GM12878 (cell line): ENCODE measurements around the gene COL21A1. TPM values are rescaled to one million over a fixed set of nuclear protein-coding genes. Genes with fewer than 3 reads are reported as not detected.

Experiments used
- ATAC-seq: fragments of 200-7000 bp; cut with Tn5 transposase; 3 replicates; pipeline ENCODE4 v1.9.1; 2020; ENCODE audit warnings: mild to moderate bottlenecking, moderate library complexity
- BruUV-seq: library from RNA; stranded (reverse); fragments of 400-500 nt; replicated peaks from 2 replicates; lab custom pipeline; 2021; lab: Mats Ljungman, UMichigan
- CTCF ChIA-PET: fragments of 300-600 bp; sonication (Branson Sonifier 250); formaldehyde crosslinking; extraction: SDS; loops from one replicate; lab custom pipeline; 2021; ENCODE audit warnings: inconsistent platforms; lab: Yijun Ruan, JAX
- POLR2A ChIA-PET: fragments of 350-600 bp; formaldehyde crosslinking; extraction: SDS; loops from one replicate; lab custom pipeline; 2021; ENCODE audit warnings: inconsistent platforms; lab: Charles Lee
- RAD21 ChIA-PET: fragments of 300-600 bp; sonication (Branson Sonifier 250); formaldehyde crosslinking; loops from one replicate; lab custom pipeline; 2023; ENCODE audit warnings: antibody characterized with exemption; ENCODE audit not compliant: unreplicated experiment; lab: Charles Lee
- SMC1A ChIA-PET: fragments of 300-600 bp; sonication (Branson Sonifier 250); formaldehyde crosslinking; loops from one replicate; lab custom pipeline; 2023; ENCODE audit not compliant: unreplicated experiment, uncharacterized antibody; lab: Charles Lee
- DNase-seq: peaks from one replicate; pipeline ENCODE4 v3.0.0-alpha.2; 2011; ENCODE audit warnings: low read depth, low spot score
- FAIRE-seq: peaks from 3 replicates; lab custom pipeline; 2011; peaks lifted over from hg19 to GRCh38; lab: Jason Lieb, UNC
- H2AFZ ChIP-seq: 2 replicates; pipeline ENCODE4 v1.6.0; 2011; ENCODE audit warnings: low read depth, low read length, control low read depth; ENCODE audit not compliant: control insufficient read depth
- H3K27ac ChIP-seq: 2 replicates; pipeline ENCODE4 v1.5.1; 2011; ENCODE audit warnings: control low read depth; ENCODE audit not compliant: control insufficient read depth, insufficient read depth
- H3K27me3 ChIP-seq, 2 experiments: replicated peaks in 1 of 2; 2 replicates each; pipeline versions ENCODE4 v1.6.0 to v1.6.1; 2011; ENCODE audit warnings: low read length in 1 of 2; ENCODE audit not compliant: control insufficient read depth in 2 of 2, insufficient read depth in 2 of 2
- H3K36me3 ChIP-seq, 2 experiments: 2 replicates each; pipeline ENCODE4 v1.5.1; 2011; ENCODE audit warnings: low read length in 1 of 2; ENCODE audit not compliant: control insufficient read depth in 2 of 2, insufficient read depth in 2 of 2
- H3K4me1 ChIP-seq: 2 replicates; pipeline ENCODE4 v1.6.1; 2011; ENCODE audit warnings: mild to moderate bottlenecking, low read length, moderate library complexity, mixed read lengths; ENCODE audit not compliant: control insufficient read depth, insufficient read depth
- H3K4me2 ChIP-seq: 2 replicates; pipeline ENCODE4 v1.6.0; 2011; ENCODE audit warnings: control low read depth; ENCODE audit not compliant: control insufficient read depth, insufficient read depth
- H3K4me3 ChIP-seq: fragments of 200-600 bp; sonication (generic); 2 replicates; pipeline ENCODE4 v1.5.1; 2016
- H3K79me2 ChIP-seq: 2 replicates; pipeline ENCODE4 v1.6.0; 2011; ENCODE audit warnings: low read length; ENCODE audit not compliant: control insufficient read depth, insufficient read depth
- H3K9ac ChIP-seq: 2 replicates; pipeline ENCODE4 v1.8.0; 2011; ENCODE audit warnings: low read length, control low read depth, mixed read lengths; ENCODE audit not compliant: control insufficient read depth, insufficient read depth
- H3K9me3 ChIP-seq: replicated peaks from 3 replicates; pipeline ENCODE4 v1.5.1; 2011; ENCODE audit warnings: mild to moderate bottlenecking, low read length; ENCODE audit not compliant: control insufficient read depth, insufficient read depth
- H4K20me1 ChIP-seq: 2 replicates; pipeline ENCODE4 v1.6.0; 2011; ENCODE audit not compliant: control insufficient read depth, insufficient read depth
- CBX5 ChIP-seq: sonication (generic); IDR thresholded peaks from 2 replicates; pipeline ENCODE4 v1.6.1; 2016; ENCODE audit warnings: low read depth, moderate library complexity, mild to moderate bottlenecking, inconsistent platforms
- CREB1 ChIP-seq: IDR thresholded peaks from 2 replicates; pipeline ENCODE4 v1.6.1; 2012; ENCODE audit warnings: low read depth, mild to moderate bottlenecking, inconsistent platforms
- IKZF2 ChIP-seq, 2 experiments: fragments of 450-650 bp; IDR thresholded peaks; 2 replicates each; pipeline ENCODE4 v1.6.1; 2017; ENCODE audit warnings: mild to moderate bottlenecking in 2 of 2, moderate library complexity in 2 of 2
- IRF5 ChIP-seq: fragments of 450-650 bp; IDR thresholded peaks from 2 replicates; pipeline ENCODE4 v1.6.1; 2017; ENCODE audit warnings: borderline replicate concordance
- KDM1A ChIP-seq: fragments of 200-600 bp; sonication (generic); IDR thresholded peaks from 2 replicates; pipeline ENCODE4 v1.6.1; 2016; ENCODE audit warnings: borderline replicate concordance
- POU2F2 ChIP-seq: IDR thresholded peaks from 3 replicates; pipeline ENCODE4 v1.6.1; 2011; ENCODE audit warnings: low read depth, mild to moderate bottlenecking, low read length, borderline replicate concordance
- SMC3 ChIP-seq: IDR thresholded peaks from 2 replicates; pipeline ENCODE4 v1.6.1; 2011; ENCODE audit warnings: low read length, improper control_type of control experiment, borderline replicate concordance
- SRF ChIP-seq, 2 experiments: IDR thresholded peaks; 2 replicates each; pipeline ENCODE4 v1.6.1; 2011; ENCODE audit warnings: low read depth in 2 of 2, low read length in 2 of 2, mild to moderate bottlenecking in 1 of 2, moderate library complexity in 1 of 2
- SUZ12 ChIP-seq: fragments of 200-600 bp; sonication (generic); IDR thresholded peaks from one replicate; pipeline ENCODE4 v1.6.1; 2018; ENCODE audit warnings: antibody characterized with exemption, mild to moderate bottlenecking; ENCODE audit not compliant: unreplicated experiment
- TCF7 ChIP-seq: IDR thresholded peaks from 2 replicates; pipeline ENCODE4 v1.6.1; 2014; ENCODE audit warnings: antibody characterized with exemption, borderline replicate concordance
- WRNIP1 ChIP-seq: IDR thresholded peaks from 2 replicates; pipeline ENCODE4 v1.6.1; 2011; ENCODE audit warnings: low read depth, low read length, improper control_type of control experiment, borderline replicate concordance
- WGBS: methylation state at CpG from one replicate; pipeline ENCODE4 v1.1.6; 2016; ENCODE audit warnings: low lambda C conversion rate; ENCODE audit not compliant: insufficient replicate concordance, insufficient coverage; ENCODE audit errors: missing lambda C conversion rate; 5-methylcytosine and 5-hydroxymethylcytosine counted together
- in situ Hi-C: fragments of 300-500 bp; cut with MboI; formaldehyde crosslinking; loops from 9 replicates; pipeline ENCODE4 v1.14.3; 2018; ENCODE audit warnings: mixed read lengths
- intact Hi-C: fragments of 100-400 bp; cut with micrococcal nuclease; formaldehyde crosslinking; loops from one replicate; pipeline ENCODE4 v1.14.2; 2022; ENCODE audit not compliant: unreplicated experiment
- polyA plus RNA-seq, 11 experiments: library from polyadenylated mRNA; depleted of rRNA in 4 of 11; unstranded in 6 of 11; stranded (reverse) in 5 of 11; fragments of >200 nt; fragmentation: Nextera tagmentation in 4 of 11; fragmentation: Illumina TruSeq in 1 of 11; extraction: Ambion mirVana in 4 of 11; extraction: Trizol in 1 of 11; gene quantifications; 1 replicate in 1 of 11; 2 replicates in 10 of 11; pipeline versions ENCODE4 v1.2.1 to v1.2.3, GENCODE V29; 2011 to 2016; ENCODE audit warnings: inconsistent platforms in 2 of 11, missing spikeins in 2 of 11, low read depth in 1 of 11
- total RNA-seq, 4 experiments: library from RNA; depleted of rRNA in 3 of 4; stranded (reverse); fragments of >200 nt in 3 of 4; fragmentation: Illumina TruSeq in 1 of 4; extraction: Trizol in 1 of 4; gene quantifications; 2 replicates each; pipeline versions ENCODE4 v1.2.1 to v1.2.3, GENCODE V29; 2013 to 2021

Gene COL21A1
- total and polyA plus RNA-seq, 10 of the 15 experiments (the other 5 are each of a cell fraction or from before 2014, with no cell fraction given), result 0.10 TPM; not detected in 9

- no peak overlapping the region for H3K4me2 ChIP-seq
These were observed 308 bp upstream of the COL21A1 start for GRCh38 chr6:56247654-56248122.

More at GRCh38 chr6:56247654-56248122, 308 bp upstream of the COL21A1 start:
- no peaks in the 10 kb centered on the region for H3K4me1 ChIP-seq
- H3K4me3 ChIP-seq, result no peak overlapping the region
- in situ Hi-C loops (no loop called here), intact Hi-C loops (no loop called here)
- no peak overlapping the region for H3K9ac ChIP-seq
- H3K9me3 ChIP-seq, result no peaks in the 10 kb centered on the region
- no peak for FAIRE-seq
- no peak for ATAC-seq
- H3K27ac ChIP-seq, result no peak overlapping the region
- no peak overlapping the region for H2AFZ ChIP-seq
- POLR2A ChIA-PET, result no interaction called here
- H3K27me3 ChIP-seq, result peaks cover 0 to 4% of the 10 kb centered on the region in 2 experiments; a peak in 2 of 4 replicates
- 43% methylated on average over 12 of the region's 12 CpGs for WGBS
- no peaks in the 10 kb centered on the region for H4K20me1 ChIP-seq
- SMC1A ChIA-PET, result no interaction called here
- CTCF ChIA-PET, result no interaction called here
- H3K79me2 ChIP-seq, result no peaks in the 10 kb centered on the region
- no peaks in the 10 kb centered on the region for H3K36me3 ChIP-seq
- no peak for TF ChIP-seq TCF7
- no peak for TF ChIP-seq SRF (IDR thresholded peaks at IDR 0.05; ENCODE audit: low read depth in 2 of 2, low read length in 2 of 2)
- TF ChIP-seq POU2F2, result no peak
- TF ChIP-seq IRF5, result no peak
- no peak for TF ChIP-seq SMC3
- TF ChIP-seq CREB1, result no peak
- TF ChIP-seq WRNIP1, result no peak
- no peak for TF ChIP-seq CBX5
- no peak for TF ChIP-seq SUZ12
- TF ChIP-seq IKZF2 (IDR thresholded peaks at IDR 0.05), result no peak
- TF ChIP-seq KDM1A, result no peak
- no peak for DNase-seq
- RAD21 ChIA-PET, result no interaction called here
- no TSS peak for BruUV-seq
